Mesenchymal stem cell (in vitro differentiated cells and primary cell): ENCODE measurements around the gene ATF6.

Experiments used
- DNase-seq: peaks from one replicate; pipeline ENCODE4 v3.0.0-alpha.2; 2013
- H2AFZ ChIP-seq: one replicate; pipeline ENCODE4 v1.6.1; 2013; ENCODE audit warnings: low read depth, mild to moderate bottlenecking, control low read depth, inconsistent platforms, low read length, moderate library complexity
- H2AK5ac ChIP-seq: 2 replicates; pipeline ENCODE4 v1.6.1; 2013; ENCODE audit warnings: low read length, moderate library complexity, mild to moderate bottlenecking, inconsistent platforms; ENCODE audit not compliant: severe bottlenecking
- H2BK120ac ChIP-seq: one replicate; pipeline ENCODE4 v1.6.1; 2013; ENCODE audit warnings: low read depth, mild to moderate bottlenecking, inconsistent platforms, low read length, moderate library complexity
- H2BK12ac ChIP-seq, 2 experiments: one replicate each; pipeline ENCODE4 v1.6.1; 2013; ENCODE audit warnings: inconsistent platforms in 2 of 2, low read length in 2 of 2, mild to moderate bottlenecking in 2 of 2, moderate library complexity in 2 of 2, control low read depth in 1 of 2
- H2BK15ac ChIP-seq: one replicate; pipeline ENCODE4 v1.6.1; 2013; ENCODE audit warnings: mild to moderate bottlenecking, low read depth, inconsistent platforms; ENCODE audit not compliant: poor library complexity, severe bottlenecking
- H2BK5ac ChIP-seq: 2 replicates; pipeline ENCODE4 v1.6.1; 2013; ENCODE audit warnings: low read depth, mild to moderate bottlenecking, low read length, control low read depth, inconsistent platforms; ENCODE audit not compliant: poor library complexity, severe bottlenecking
- H3K14ac ChIP-seq, 2 experiments: one replicate each; pipeline ENCODE4 v1.6.1; 2013; ENCODE audit warnings: inconsistent platforms in 2 of 2, low read length in 2 of 2, control low read depth in 1 of 2, mild to moderate bottlenecking in 1 of 2, moderate library complexity in 1 of 2
- H3K18ac ChIP-seq, 2 experiments: one replicate each; pipeline ENCODE4 v1.6.1; 2013; ENCODE audit warnings: inconsistent platforms in 2 of 2, low read length in 2 of 2, control low read depth in 1 of 2, low read depth in 1 of 2, mild to moderate bottlenecking in 1 of 2
- H3K23ac ChIP-seq, 2 experiments: one replicate each; pipeline ENCODE4 v1.6.1; 2013; ENCODE audit warnings: inconsistent platforms in 2 of 2, low read length in 2 of 2, mild to moderate bottlenecking in 2 of 2, moderate library complexity in 2 of 2, control low read depth in 1 of 2
- H3K27ac ChIP-seq: 2 replicates; pipeline ENCODE4 v1.5.1; 2013; ENCODE audit warnings: mild to moderate bottlenecking, moderate library complexity, low read length, control low read depth, inconsistent platforms; ENCODE audit not compliant: poor library complexity, severe bottlenecking
- H3K27me3 ChIP-seq, 2 experiments: 2 replicates each; pipeline versions ENCODE4 v1.6.1 to v1.7.0; 2013; ENCODE audit warnings: low read length in 2 of 2, mild to moderate bottlenecking in 2 of 2, moderate library complexity in 2 of 2, control low read depth in 1 of 2, inconsistent platforms in 1 of 2; ENCODE audit not compliant: control insufficient read depth in 1 of 2, insufficient read depth in 1 of 2
- H3K36me3 ChIP-seq, 2 experiments: 2 replicates each; pipeline versions ENCODE4 v1.6.1 to v1.7.0; 2013; ENCODE audit warnings: low read length in 2 of 2, control low read depth in 1 of 2, inconsistent platforms in 1 of 2, low read depth in 1 of 2, mild to moderate bottlenecking in 1 of 2; ENCODE audit not compliant: insufficient read depth in 2 of 2, control insufficient read depth in 1 of 2
- H3K4ac ChIP-seq, 2 experiments: one replicate each; pipeline ENCODE4 v1.6.1; 2013; ENCODE audit warnings: inconsistent platforms in 2 of 2, low read length in 2 of 2, mild to moderate bottlenecking in 2 of 2, moderate library complexity in 2 of 2, control low read depth in 1 of 2, low read depth in 1 of 2
- H3K4me1 ChIP-seq: 2 replicates; pipeline ENCODE4 v1.6.1; 2013; ENCODE audit warnings: low read depth, low read length, control low read depth; ENCODE audit not compliant: control insufficient read depth, insufficient read depth
- H3K4me2 ChIP-seq: 2 replicates; pipeline ENCODE4 v1.6.1; 2013; ENCODE audit warnings: low read length, mild to moderate bottlenecking, inconsistent platforms; ENCODE audit not compliant: poor library complexity, severe bottlenecking
- H3K4me3 ChIP-seq, 2 experiments: 2 replicates each; pipeline versions ENCODE4 v1.5.1 to v1.7.0; 2013; ENCODE audit warnings: low read length in 2 of 2, mild to moderate bottlenecking in 2 of 2, control low read depth in 1 of 2, low read depth in 1 of 2; ENCODE audit not compliant: insufficient read depth in 1 of 2
- H3K79me1 ChIP-seq: replicated peaks from 2 replicates; pipeline ENCODE4 v1.6.1; 2013; ENCODE audit warnings: mild to moderate bottlenecking, control low read depth, low read length, inconsistent platforms; ENCODE audit not compliant: poor library complexity, severe bottlenecking
- H3K9ac ChIP-seq: 2 replicates; pipeline ENCODE4 v1.7.0; 2013; ENCODE audit warnings: mild to moderate bottlenecking, low read length, moderate library complexity
- H3K9me3 ChIP-seq: 2 replicates; pipeline ENCODE4 v1.7.0; 2013; ENCODE audit warnings: mild to moderate bottlenecking, low read length; ENCODE audit not compliant: control insufficient read depth
- H4K8ac ChIP-seq: one replicate; pipeline ENCODE4 v1.6.1; 2013; ENCODE audit warnings: inconsistent platforms, mild to moderate bottlenecking, low read length, moderate library complexity
- H4K91ac ChIP-seq: one replicate; pipeline ENCODE4 v1.6.1; 2013; ENCODE audit warnings: mild to moderate bottlenecking, low read length, inconsistent platforms
- WGBS: methylation state at CpG from one replicate; pipeline ENCODE4 v1.1.7; 2013; ENCODE audit warnings: mixed read lengths; 5-methylcytosine and 5-hydroxymethylcytosine counted together

Gene ATF6

GRCh38 chr1:161743231-161743630 lies 22.9 kb upstream of the ATF6 start:
- Histone ChIP-seq H3K4me2 (no peak overlapping the region), H2BK120ac (no peak overlapping the region), H3K4ac (no peak overlapping the region), H3K27me3 (peaks cover 0 to 9% of the 10 kb centered on the region in 2 experiments), H3K79me1 (no peaks in the 10 kb centered on the region), H4K8ac (no peak overlapping the region), H3K14ac (no peak overlapping the region), H3K9me3 (no peaks in the 10 kb centered on the region), H2AK5ac (no peak overlapping the region), H3K27ac (no peak overlapping the region), H3K36me3 (no peaks in the 10 kb centered on the region), H3K9ac (peak overlapping the region; percentile 84), H2AFZ (no peak overlapping the region), H3K4me3 (no peak overlapping the region), H2BK12ac (no peak overlapping the region), H2BK5ac (no peak overlapping the region), H3K4me1 (no peaks in the 10 kb centered on the region), H4K91ac (no peak overlapping the region), H3K18ac (no peak overlapping the region), H3K23ac (no peak overlapping the region), H2BK15ac (no peak overlapping the region)
- no peak for DNase-seq
- 90% methylated on average over 9 of the region's 9 CpGs for WGBS

DNA sequence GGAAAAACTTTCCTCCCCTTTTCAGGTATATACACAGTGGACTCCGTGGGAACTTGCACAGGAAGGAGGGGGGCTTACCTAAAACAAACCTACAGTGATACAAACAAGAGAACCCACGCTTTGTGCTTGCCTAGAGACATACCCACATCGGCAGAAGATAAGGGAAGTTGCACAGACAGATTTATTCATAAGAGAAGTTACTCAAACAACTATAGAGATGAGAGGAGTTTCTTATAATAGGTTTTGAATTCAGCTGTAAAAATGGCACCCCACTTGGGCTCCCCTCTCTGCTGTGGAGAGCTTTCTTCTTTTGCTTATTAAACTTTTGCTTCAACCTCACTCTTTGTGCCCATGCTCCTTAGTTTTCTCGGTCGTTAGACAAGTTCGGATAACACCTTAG lies 18.3 kb upstream of the ATF6 start:
- H2BK15ac ChIP-seq, result no peak overlapping the region
- no peak overlapping the region for H2AFZ ChIP-seq
- peaks cover 6% of the 10 kb centered on the region for H3K4me1 ChIP-seq
- H4K91ac ChIP-seq, result no peak overlapping the region
- H2BK12ac ChIP-seq, result no peak overlapping the region
- no peaks in the 10 kb centered on the region for H3K9me3 ChIP-seq
- no peak overlapping the region for H3K4ac ChIP-seq
- no peak overlapping the region for H3K23ac ChIP-seq
- no peak overlapping the region for H3K4me2 ChIP-seq
- no peak for DNase-seq
- H4K8ac ChIP-seq, result no peak overlapping the region
- no peak overlapping the region for H2BK5ac ChIP-seq
- no peak overlapping the region for H2AK5ac ChIP-seq
- peaks cover 4% of the 10 kb centered on the region for H3K79me1 ChIP-seq
- 66% methylated on average over 4 of the region's 6 CpGs for WGBS
- H3K18ac ChIP-seq, result no peak overlapping the region
- H3K9ac ChIP-seq, result no peak overlapping the region
- no peak overlapping the region for H3K27ac ChIP-seq
- H2BK120ac ChIP-seq, result no peak overlapping the region
- no peak overlapping the region for H3K4me3 ChIP-seq
- H3K27me3 ChIP-seq, result no peaks in the 10 kb centered on the region
- no peak overlapping the region for H3K14ac ChIP-seq
- H3K36me3 ChIP-seq, result peaks cover 6 to 18% of the 10 kb centered on the region in 2 experiments

DNA sequence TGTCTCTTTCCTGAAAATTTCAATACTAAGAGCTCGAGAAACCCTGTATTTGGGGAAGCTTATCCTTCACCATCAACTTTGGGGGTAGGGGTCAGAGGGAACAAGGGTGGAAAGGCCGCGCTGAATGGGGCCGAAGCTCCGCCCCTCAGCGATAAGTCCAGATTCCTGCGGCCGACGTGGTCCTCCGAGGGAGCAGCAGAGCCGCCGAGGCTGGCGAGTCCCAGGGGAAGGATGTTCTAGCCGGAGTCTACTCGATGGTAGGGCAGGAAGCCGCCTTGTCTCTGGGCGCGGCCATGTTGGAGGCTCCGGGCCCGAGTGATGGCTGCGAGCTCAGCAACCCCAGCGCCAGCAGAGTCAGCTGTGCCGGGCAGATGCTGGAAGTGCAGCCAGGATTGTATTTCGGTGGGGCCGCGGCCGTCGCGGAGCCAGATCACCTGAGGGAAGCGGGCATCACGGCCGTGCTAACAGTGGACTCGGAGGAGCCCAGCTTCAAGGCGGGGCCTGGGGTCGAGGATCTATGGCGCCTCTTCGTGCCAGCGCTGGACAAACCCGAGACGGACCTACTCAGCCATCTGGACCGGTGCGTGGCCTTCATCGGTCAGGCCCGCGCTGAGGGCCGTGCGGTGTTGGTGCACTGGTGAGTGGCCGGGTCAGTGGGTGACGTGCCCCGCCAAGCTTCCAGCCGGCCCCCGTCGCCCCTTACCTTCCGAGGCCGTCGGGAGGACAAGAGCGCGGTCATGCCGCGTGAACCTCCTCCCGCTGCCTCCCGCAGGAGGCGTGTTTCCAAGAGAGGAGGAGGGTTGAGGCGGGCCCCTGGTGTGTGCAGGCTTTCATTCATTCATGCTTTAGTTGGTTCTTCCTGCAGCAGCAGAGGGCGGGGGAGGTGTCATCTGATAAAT lies 16.4 kb upstream of the ATF6 start, which contains the start of gene DUSP12:
Gene DUSP12 (plus strand): TSS at position 278 of the 899 bp plus-strand sequence. CDS start 16 bp downstream, at position 294.
- Histone ChIP-seq H4K91ac (peak within 1 kb of the TSS; percentile 97), H2BK5ac (peak within 1 kb of the TSS; percentile 31), H3K9ac (peak within 1 kb of the TSS; percentile 96), H2BK15ac (no peak within 1 kb of the TSS), H2BK120ac (no peak within 1 kb of the TSS), H3K14ac (peak within 1 kb of the TSS in 1 of 2 experiments; percentile 97), H3K36me3 (peaks cover 8 to 37% of the 10 kb centered on the region in 2 experiments), H3K4ac (peak within 1 kb of the TSS; percentile 18 to 98), H3K27me3 (no peaks in the 10 kb centered on the region), H3K18ac (peak within 1 kb of the TSS; percentile 95 to 100), H3K4me1 (peaks cover 6% of the 10 kb centered on the region), H3K4me2 (peak within 1 kb of the TSS; percentile 83), H3K9me3 (no peaks in the 10 kb centered on the region), H3K4me3 (peak within 1 kb of the TSS; percentile 86 to 99), H2AFZ (peak within 1 kb of the TSS; percentile 94), H3K79me1 (peaks cover 10% of the 10 kb centered on the region), H3K23ac (peak within 1 kb of the TSS in 1 of 2 experiments; percentile 23), H2AK5ac (no peak within 1 kb of the TSS), H2BK12ac (peak within 1 kb of the TSS in 1 of 2 experiments; percentile 45), H4K8ac (peak within 1 kb of the TSS; percentile 94), H3K27ac (peak within 1 kb of the TSS; percentile 96)
- under 1% methylated on average over 64 of the region's 65 CpGs for WGBS
- DNase-seq, result peak; percentile 96

- no peaks in the 10 kb centered on the region for H3K9me3 ChIP-seq
- H3K4me3 ChIP-seq, result no peak overlapping the region
- H3K9ac ChIP-seq, result no peak overlapping the region
- no peak overlapping the region for H2BK15ac ChIP-seq
- WGBS, result 77% methylated on average over 7 of the region's 7 CpGs
- peaks cover 2% of the 10 kb centered on the region for H3K4me1 ChIP-seq
- no peak overlapping the region for H4K91ac ChIP-seq
- no peak overlapping the region for H3K4me2 ChIP-seq
- H2BK120ac ChIP-seq, result no peak overlapping the region
- no peak overlapping the region for H2BK12ac ChIP-seq
- H2AK5ac ChIP-seq, result no peak overlapping the region
- H3K79me1 ChIP-seq, result peaks cover 1% of the 10 kb centered on the region
- no peak overlapping the region for H2BK5ac ChIP-seq
- no peak overlapping the region for H3K23ac ChIP-seq
- no peak overlapping the region for H4K8ac ChIP-seq
- H3K18ac ChIP-seq, result no peak overlapping the region
- DNase-seq, result peak; percentile 29
- H3K36me3 ChIP-seq, result peaks cover 2 to 4% of the 10 kb centered on the region in 2 experiments
- no peaks in the 10 kb centered on the region for H3K27me3 ChIP-seq
- H3K4ac ChIP-seq, result no peak overlapping the region
- no peak overlapping the region for H3K14ac ChIP-seq
- H2AFZ ChIP-seq, result no peak overlapping the region
- H3K27ac ChIP-seq, result no peak overlapping the region
Measured at GRCh38 chr1:161763522-161764098, 2.5 kb upstream of the ATF6 start.
